Erythroblast (primary cell): ENCODE data around the gene S100PBP.

Source experiments
- GATA1 ChIP-seq: IDR thresholded peaks from 2 replicates; pipeline ENCODE4 v1.6.1; 2011; ENCODE audit warnings: low read depth, mild to moderate bottlenecking, control low read depth, low read length, moderate library complexity
- POLR2A ChIP-seq: IDR thresholded peaks from 2 replicates; pipeline ENCODE4 v1.6.1; 2011; ENCODE audit warnings: mild to moderate bottlenecking, low read length

DNA sequence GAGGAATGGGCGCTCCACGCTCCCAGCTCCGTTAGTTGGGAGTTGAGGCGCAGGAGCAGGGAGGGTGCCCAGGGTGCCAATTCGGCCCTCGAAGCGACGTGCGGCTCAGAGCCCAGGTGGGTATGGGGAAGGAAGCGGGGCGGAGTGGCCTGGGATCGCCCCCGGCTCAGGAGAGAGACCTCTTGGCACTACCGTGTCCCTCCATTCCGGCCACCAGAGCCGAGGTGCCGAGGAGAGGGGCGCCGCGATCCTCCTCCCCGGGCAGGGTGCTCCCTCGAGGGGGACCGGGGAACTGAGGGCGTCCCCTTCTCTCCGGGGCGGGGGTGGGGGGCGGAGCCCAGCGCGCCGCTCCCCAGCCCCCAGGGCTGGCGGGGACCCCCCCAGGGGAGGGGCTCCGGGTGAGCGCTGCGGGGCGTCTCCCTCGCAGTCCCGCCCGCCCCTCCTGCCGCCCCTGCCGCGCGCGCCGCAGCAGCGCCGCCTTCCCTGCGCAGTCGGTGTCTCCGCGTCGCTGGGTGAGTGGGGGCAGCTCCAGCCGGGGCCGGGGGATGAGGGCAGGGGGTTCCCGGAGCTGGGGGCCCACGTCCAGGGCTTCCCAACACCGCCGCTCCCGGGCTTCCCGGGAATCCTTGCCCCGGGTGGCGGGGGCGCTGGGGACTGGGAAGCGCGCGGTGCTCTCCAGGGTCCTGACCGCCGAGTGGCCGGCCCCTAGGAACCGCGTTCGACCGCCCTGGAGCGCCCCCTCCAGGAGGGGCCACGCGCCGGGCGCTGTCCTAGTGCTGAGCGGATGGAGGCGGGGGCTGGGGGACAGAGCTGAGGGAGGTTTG, 68.8 kb downstream of the S100PBP start, which contains the start of gene HPCA:
- TF ChIP-seq POLR2A (no peak), GATA1 (no peak)
